GM12892 (cell line): ENCODE data around the gene DIO1.

Experiments used
- DNase-seq: peaks from one replicate; pipeline ENCODE4 v3.0.0; 2011; ENCODE audit not compliant: insufficient read length
- FAIRE-seq: peaks from 2 replicates; lab custom pipeline; 2011; peaks lifted over from hg19 to GRCh38; lab: Jason Lieb, UNC
- POLR2A ChIP-seq: IDR thresholded peaks from 2 replicates; pipeline ENCODE4 v1.6.1; 2011; ENCODE audit warnings: low read depth, low read length, control low read depth
- POLR2AphosphoS5 ChIP-seq: IDR thresholded peaks from 2 replicates; pipeline ENCODE4 v1.6.1; 2011; ENCODE audit warnings: low read depth, low read length, control low read depth
- TAF1 ChIP-seq: IDR thresholded peaks from 2 replicates; pipeline ENCODE4 v1.6.1; 2011; ENCODE audit warnings: low read depth, mild to moderate bottlenecking, control low read depth, low read length, borderline replicate concordance

The DIO1 gene

GRCh38 chr1:53946252-53947171 is 52.5 kb downstream of the DIO1 start, which contains the start of gene LRRC42:
Gene LRRC42 (plus strand): TSS chr1:53946350. CDS start chr1:53952000, 5,650 bp downstream.
- FAIRE-seq (peak; percentile 94), DNase-seq (peak; percentile 89)
- TF ChIP-seq POLR2A (peak; percentile 29; the same call in 1 of the 2 replicates), TAF1 (no peak)

DNA sequence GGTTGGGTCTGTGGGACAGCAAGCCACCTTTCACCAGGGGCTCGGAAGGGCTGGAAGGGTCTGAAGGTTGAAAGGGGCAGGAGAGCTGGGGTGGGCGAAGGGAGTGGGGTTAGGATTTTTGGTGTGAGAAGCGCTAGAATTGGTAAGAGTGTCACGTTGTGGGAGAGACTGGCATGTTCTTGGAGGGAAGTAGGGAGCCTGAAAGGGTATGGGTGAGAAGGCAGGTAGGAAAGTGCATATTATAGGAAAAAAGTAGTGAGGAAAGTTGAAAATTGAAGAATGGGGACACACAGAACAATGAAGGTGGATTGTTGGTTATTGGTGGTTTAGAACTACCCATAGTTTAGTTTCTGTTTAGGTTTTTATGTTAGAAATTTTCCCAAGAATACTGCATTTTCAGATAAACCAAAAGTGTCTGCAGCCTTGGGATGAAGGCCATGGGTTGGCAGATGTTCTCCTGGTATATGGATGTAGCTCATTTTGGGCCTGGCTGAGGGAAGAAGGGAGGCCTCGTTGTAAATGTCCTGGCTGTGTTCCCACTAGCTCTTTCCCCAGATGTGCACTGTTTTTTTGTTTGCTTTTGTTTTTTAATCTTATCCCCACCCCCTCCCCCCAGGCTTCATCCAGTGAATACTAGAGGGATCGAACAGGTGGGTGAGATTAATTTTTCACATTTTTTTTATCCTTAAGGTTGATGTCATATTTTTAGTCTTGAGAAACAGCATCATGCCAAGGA is 53.4 kb downstream of the DIO1 start:
- no peak for DNase-seq
- no peak for FAIRE-seq
- TF ChIP-seq POLR2AphosphoS5 (no peak), POLR2A (no peak), TAF1 (no peak)

DNA sequence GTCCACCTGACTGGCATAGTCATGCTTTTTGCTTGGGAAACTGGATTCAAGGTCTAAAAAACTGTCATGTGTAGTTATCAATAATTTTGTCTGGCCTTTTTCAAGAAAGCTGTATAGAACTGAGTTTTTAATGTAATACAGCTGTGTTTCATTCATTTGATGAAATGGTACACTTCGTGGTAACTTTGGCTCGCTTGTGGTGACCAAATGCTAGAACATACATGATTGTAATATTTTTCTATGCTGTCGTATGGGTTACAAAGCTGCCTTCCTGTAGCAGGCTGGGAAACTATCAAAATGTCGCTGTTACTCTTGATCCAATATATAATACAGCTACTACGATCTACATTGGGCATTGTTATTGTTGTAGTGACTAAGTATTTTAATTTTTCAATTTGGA is 54.3 kb downstream of the DIO1 start:
- TF ChIP-seq POLR2A (no peak), TAF1 (no peak), POLR2AphosphoS5 (no peak)
- FAIRE-seq (no peak), DNase-seq (no peak)

DNA sequence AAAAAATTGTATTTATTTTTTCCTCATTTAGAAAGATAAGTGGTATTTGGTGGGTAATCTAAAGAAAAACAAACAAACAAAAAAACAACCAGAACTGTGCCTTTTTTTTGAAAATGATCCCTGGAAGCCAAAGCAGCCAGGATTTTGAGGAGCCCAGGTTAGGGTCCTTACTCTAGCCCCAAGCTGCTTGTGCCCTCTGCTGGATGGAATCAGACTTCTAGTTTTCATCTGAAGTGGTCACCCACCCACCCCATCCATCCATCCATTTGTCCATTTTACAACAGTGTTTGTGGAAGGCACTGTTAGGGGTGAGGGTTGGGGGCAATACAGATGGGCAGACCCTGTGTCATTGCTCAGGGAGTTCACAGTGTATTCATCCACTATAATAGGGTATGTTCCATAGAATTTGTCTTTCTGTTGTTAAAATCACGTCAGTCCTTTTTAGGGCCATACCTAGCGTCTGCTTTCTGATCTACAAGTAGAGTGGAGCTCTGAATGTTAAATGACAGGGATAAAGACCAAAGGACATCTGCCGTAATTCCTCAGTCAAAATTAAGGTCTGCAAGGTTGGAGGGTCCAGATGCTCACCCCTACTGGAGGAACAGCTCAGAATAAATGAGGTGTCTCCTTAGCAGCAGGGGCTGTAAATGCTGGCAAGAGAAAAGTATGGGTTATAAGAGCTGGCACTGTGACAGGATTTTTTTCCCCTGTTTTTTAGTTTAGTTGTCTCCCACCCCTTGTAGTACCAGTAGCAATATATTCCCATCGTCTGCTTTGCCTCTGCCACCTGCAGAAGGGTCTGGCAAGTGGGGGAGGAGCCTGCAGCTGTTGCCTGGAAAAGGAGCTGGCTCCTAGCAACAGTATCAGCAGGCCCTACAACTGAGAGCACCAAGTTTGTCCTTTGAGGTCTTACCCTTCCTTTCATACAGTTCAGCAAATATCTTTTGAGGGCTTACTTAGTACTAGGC is 55.3 kb downstream of the DIO1 start:
- TF ChIP-seq POLR2AphosphoS5 (no peak), POLR2A (no peak), TAF1 (no peak)
- peak; percentile 72 for FAIRE-seq
- DNase-seq: no peak

- DNase-seq (no peak), FAIRE-seq (no peak)
- TF ChIP-seq POLR2A (no peak), TAF1 (no peak), POLR2AphosphoS5 (no peak)
These were observed 57.7 kb downstream of the DIO1 start for GRCh38 chr1:53951697-53952096.

GRCh38 chr1:53954128-53954527 is 60.1 kb downstream of the DIO1 start:
- FAIRE-seq (no peak), DNase-seq (no peak)
- TF ChIP-seq POLR2AphosphoS5: no peak
- TF ChIP-seq POLR2A: no peak
- TF ChIP-seq TAF1: no peak

GRCh38 chr1:53956308-53957168 is 62.6 kb downstream of the DIO1 start:
- TF ChIP-seq POLR2AphosphoS5: no peak
- no peak for TF ChIP-seq POLR2A
- TF ChIP-seq TAF1: no peak
- DNase-seq (no peak), FAIRE-seq (no peak)

GRCh38 chr1:53957194-53957818 is 63.3 kb downstream of the DIO1 start:
- TF ChIP-seq TAF1 (no peak), POLR2AphosphoS5 (no peak), POLR2A (no peak)
- FAIRE-seq (no peak), DNase-seq (no peak)

DNA sequence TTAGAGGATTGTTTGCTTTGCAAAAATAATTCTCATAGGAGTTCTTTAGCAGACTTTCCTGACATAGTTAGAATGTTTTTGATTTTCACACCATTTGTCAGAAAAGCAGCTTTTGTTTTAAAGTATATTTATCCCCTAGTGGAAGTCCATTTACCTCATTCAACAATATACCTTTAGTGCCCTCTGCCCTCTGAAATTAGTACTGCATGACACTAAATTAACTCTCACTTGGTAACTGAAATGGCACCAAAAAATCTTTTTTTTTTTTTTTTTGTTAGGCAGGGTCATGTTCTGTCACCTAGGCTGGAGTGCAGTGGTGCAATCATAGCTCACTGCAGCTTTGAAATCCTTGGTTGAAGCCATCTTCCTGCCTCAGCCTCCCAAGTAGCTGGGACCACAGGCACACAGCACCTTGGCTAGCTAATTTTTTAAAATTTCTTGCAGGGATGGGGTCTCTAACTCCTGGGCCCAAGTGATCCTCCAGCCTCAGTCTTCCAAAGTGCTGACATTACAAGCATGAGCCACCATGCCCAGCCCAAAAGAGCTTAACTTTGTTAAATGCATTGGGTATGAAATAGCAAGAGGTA is 65.8 kb downstream of the DIO1 start:
- TF ChIP-seq POLR2AphosphoS5 (no peak), POLR2A (no peak), TAF1 (no peak)
- no peak for FAIRE-seq
- DNase-seq: no peak
